HL-60 (cell line): ENCODE data around the gene FNDC1.

Experiments used
- CTCF ChIP-seq: IDR thresholded peaks from one replicate; pipeline ENCODE4 v1.5.1; 2011; ENCODE audit warnings: low read length, control low read depth, inconsistent platforms; ENCODE audit not compliant: insufficient read depth
- GABPA ChIP-seq: IDR thresholded peaks from 2 replicates; pipeline ENCODE4 v1.6.1; 2012; ENCODE audit warnings: low read depth
- POLR2AphosphoS5 ChIP-seq: IDR thresholded peaks from 2 replicates; pipeline ENCODE4 v1.6.1; 2012; ENCODE audit warnings: low read depth
- REST ChIP-seq: IDR thresholded peaks from 2 replicates; pipeline ENCODE4 v1.6.1; 2012; ENCODE audit warnings: low read depth; ENCODE audit not compliant: insufficient replicate concordance

- no peak for TF ChIP-seq CTCF
- no peak for TF ChIP-seq GABPA
- no peak for TF ChIP-seq POLR2AphosphoS5
- no peak for TF ChIP-seq REST
These were observed 545 bp downstream of the FNDC1 start for GRCh38 chr6:159169557-159170332.
